Trophoblast cell (in vitro differentiated cells and primary cell): ENCODE results near the gene RNFT2.
A peak's percentile ranks its signal among the peaks of the same experiment; 100 is the strongest.

Source experiments
- DNase-seq, 2 donors: peaks; one replicate each; pipeline ENCODE4 v3.0.0-alpha.2; 2016
- H2AFZ ChIP-seq: 2 replicates; pipeline ENCODE4 v1.6.1; 2013; ENCODE audit warnings: low read length, moderate library complexity, mild to moderate bottlenecking; ENCODE audit not compliant: insufficient read depth, poor library complexity
- H2AK5ac ChIP-seq: 2 replicates; pipeline ENCODE4 v1.6.1; 2013; ENCODE audit warnings: mild to moderate bottlenecking, low read length
- H2BK120ac ChIP-seq: 2 replicates; pipeline ENCODE4 v1.6.1; 2013; ENCODE audit warnings: low read length, mild to moderate bottlenecking, moderate library complexity; ENCODE audit not compliant: insufficient read depth, poor library complexity
- H2BK12ac ChIP-seq: 2 replicates; pipeline ENCODE4 v1.6.1; 2013; ENCODE audit warnings: mild to moderate bottlenecking, low read length, moderate library complexity
- H2BK5ac ChIP-seq: 2 replicates; pipeline ENCODE4 v1.6.1; 2013; ENCODE audit warnings: low read length, low read depth, moderate library complexity, mild to moderate bottlenecking; ENCODE audit not compliant: poor library complexity
- H3K14ac ChIP-seq: 2 replicates; pipeline ENCODE4 v1.6.1; 2013; ENCODE audit warnings: mild to moderate bottlenecking, low read length
- H3K18ac ChIP-seq: 2 replicates; pipeline ENCODE4 v1.6.1; 2013; ENCODE audit warnings: mild to moderate bottlenecking, low read length
- H3K23ac ChIP-seq: 2 replicates; pipeline ENCODE4 v1.6.1; 2013; ENCODE audit warnings: low read length
- H3K27ac ChIP-seq: 2 replicates; pipeline ENCODE4 v1.5.1; 2013; ENCODE audit warnings: low read depth, mild to moderate bottlenecking, inconsistent platforms, low read length, moderate library complexity
- H3K27me3 ChIP-seq: 2 replicates; pipeline ENCODE4 v1.6.1; 2013; ENCODE audit warnings: inconsistent platforms, mild to moderate bottlenecking, low read length, moderate library complexity; ENCODE audit not compliant: insufficient read depth
- H3K36me3 ChIP-seq, 2 experiments: 1 replicate in 1 of 2; 2 replicates in 1 of 2; pipeline ENCODE4 v1.6.1; 2013; ENCODE audit warnings: low read length in 2 of 2, mild to moderate bottlenecking in 2 of 2, moderate library complexity in 1 of 2; ENCODE audit not compliant: insufficient read depth in 2 of 2, control insufficient read depth in 1 of 2
- H3K4ac ChIP-seq: 2 replicates; pipeline ENCODE4 v1.6.1; 2013; ENCODE audit warnings: low read depth, mild to moderate bottlenecking, low read length, moderate library complexity
- H3K4me1 ChIP-seq, 2 experiments: 1 replicate in 1 of 2; 2 replicates in 1 of 2; pipeline ENCODE4 v1.6.1; 2013; ENCODE audit warnings: low read length in 2 of 2, mild to moderate bottlenecking in 2 of 2, moderate library complexity in 1 of 2; ENCODE audit not compliant: insufficient read depth in 2 of 2, control insufficient read depth in 1 of 2
- H3K4me2 ChIP-seq: 2 replicates; pipeline ENCODE4 v1.6.1; 2013; ENCODE audit warnings: inconsistent platforms, mild to moderate bottlenecking, low read length, moderate library complexity
- H3K4me3 ChIP-seq: 2 replicates; pipeline ENCODE4 v1.5.1; 2013; ENCODE audit warnings: mild to moderate bottlenecking, low read depth, low read length, inconsistent platforms
- H3K79me1 ChIP-seq: one replicate; pipeline ENCODE4 v1.6.1; 2013; ENCODE audit warnings: low read length
- H3K79me2 ChIP-seq: 2 replicates; pipeline ENCODE4 v1.6.1; 2013; ENCODE audit warnings: low read length, mild to moderate bottlenecking; ENCODE audit not compliant: control insufficient read depth, insufficient read depth, poor library complexity
- H3K9ac ChIP-seq: 2 replicates; pipeline ENCODE4 v1.6.1; 2013; ENCODE audit warnings: mild to moderate bottlenecking, low read length
- H3K9me3 ChIP-seq: 2 replicates; pipeline ENCODE4 v1.6.1; 2013; ENCODE audit warnings: low read depth, mild to moderate bottlenecking, control low read depth, inconsistent platforms, low read length; ENCODE audit not compliant: insufficient read depth
- H4K12ac ChIP-seq: 2 replicates; pipeline ENCODE4 v1.6.1; 2013; ENCODE audit warnings: low read depth, mild to moderate bottlenecking, low read length, moderate library complexity
- H4K8ac ChIP-seq: 2 replicates; pipeline ENCODE4 v1.6.1; 2013; ENCODE audit warnings: low read depth, mild to moderate bottlenecking, low read length, moderate library complexity
- H4K91ac ChIP-seq: one replicate; pipeline ENCODE4 v1.6.1; 2013; ENCODE audit warnings: low read depth, mild to moderate bottlenecking, low read length, moderate library complexity
- WGBS: extraction: QIAGEN DNeasy Blood & Tissue Kit; methylation state at CpG from one replicate; pipeline ENCODE4 v1.1.7; 2013; ENCODE audit warnings: missing lambda C conversion rate; ENCODE audit not compliant: insufficient read length, insufficient coverage; ENCODE audit errors: extremely low coverage; 5-methylcytosine and 5-hydroxymethylcytosine counted together

RNFT2 gene

DNA sequence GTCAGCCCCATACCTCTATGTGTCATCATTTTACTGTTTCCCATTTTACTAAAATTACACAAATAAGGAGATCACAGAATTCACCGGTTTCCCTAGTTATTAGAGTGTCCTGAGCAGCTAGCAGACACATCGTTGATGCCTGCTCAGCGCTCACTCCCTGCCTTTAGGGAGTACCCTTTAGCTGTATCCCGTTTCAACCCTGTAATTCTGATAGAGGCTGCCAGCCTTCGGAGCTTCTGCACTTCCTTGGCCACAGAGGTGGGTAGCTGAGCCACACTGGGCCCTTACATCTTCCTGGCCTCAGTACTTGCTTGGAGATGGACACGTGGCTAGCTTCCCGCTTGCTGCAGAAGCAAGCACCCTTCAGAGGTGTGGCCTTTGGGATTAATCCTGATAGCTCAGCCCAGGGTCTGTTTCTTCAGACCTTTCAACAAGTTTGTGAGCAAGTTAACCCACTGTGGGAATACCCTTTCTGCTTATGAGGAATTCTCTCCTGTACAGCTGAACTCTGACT is 158.4 kb downstream of the RNFT2 start:
- Histone ChIP-seq H3K27ac (no peak overlapping the region), H3K36me3 (no peaks in the 10 kb centered on the region), H2BK120ac (no peak overlapping the region), H2AK5ac (no peak overlapping the region), H3K79me1 (no peaks in the 10 kb centered on the region), H3K4me1 (no peaks in the 10 kb centered on the region), H3K23ac (no peak overlapping the region), H3K79me2 (no peaks in the 10 kb centered on the region), H2BK12ac (no peak overlapping the region), H2BK5ac (no peak overlapping the region), H3K4me3 (no peak overlapping the region), H3K14ac (no peak overlapping the region), H4K8ac (no peak overlapping the region), H2AFZ (no peak overlapping the region), H3K9ac (no peak overlapping the region), H3K9me3 (no peaks in the 10 kb centered on the region), H3K18ac (no peak overlapping the region), H4K12ac (no peak overlapping the region), H3K27me3 (no peaks in the 10 kb centered on the region), H3K4me2 (no peak overlapping the region), H3K4ac (no peak overlapping the region), H4K91ac (no peak overlapping the region)
- DNase-seq = peak in 1 of 2 donors; percentile 33
- WGBS = no CpG with 5 or more reads among the region's 7 CpGs

DNA sequence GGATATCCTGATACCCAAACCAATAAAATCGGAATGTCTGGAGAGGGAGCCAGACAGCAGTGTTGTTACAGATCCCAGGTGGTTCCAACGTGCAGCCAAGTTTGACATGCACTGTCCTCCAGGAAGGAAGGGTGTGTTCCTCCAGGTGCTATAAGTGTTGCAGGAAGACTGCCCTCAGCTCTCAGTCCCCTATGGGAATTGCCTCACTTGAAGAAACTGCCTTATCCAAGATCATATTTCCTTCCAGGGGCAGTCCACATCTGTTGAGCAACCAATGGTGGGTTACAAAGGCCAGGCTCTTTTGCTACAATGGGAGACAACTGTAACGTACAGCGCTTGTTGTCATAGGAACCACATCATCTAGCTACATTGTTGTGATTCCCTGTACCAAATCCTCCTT is 159.4 kb downstream of the RNFT2 start:
- H2AFZ ChIP-seq = no peak overlapping the region
- H3K4me2 ChIP-seq = no peak overlapping the region
- no peak overlapping the region for H2AK5ac ChIP-seq
- H3K9ac ChIP-seq = no peak overlapping the region
- no peak overlapping the region for H2BK120ac ChIP-seq
- no peaks in the 10 kb centered on the region for H3K36me3 ChIP-seq
- WGBS = no CpG with 5 or more reads among the region's 4 CpGs
- no peak overlapping the region for H3K4me3 ChIP-seq
- H4K91ac ChIP-seq = no peak overlapping the region
- H3K18ac ChIP-seq = no peak overlapping the region
- H3K23ac ChIP-seq = no peak overlapping the region
- H3K79me1 ChIP-seq = no peaks in the 10 kb centered on the region
- H3K4me1 ChIP-seq = no peaks in the 10 kb centered on the region
- no peak overlapping the region for H2BK5ac ChIP-seq
- H4K8ac ChIP-seq = no peak overlapping the region
- no peak for DNase-seq
- H2BK12ac ChIP-seq = no peak overlapping the region
- H3K79me2 ChIP-seq = no peaks in the 10 kb centered on the region
- H3K4ac ChIP-seq = no peak overlapping the region
- H3K14ac ChIP-seq = no peak overlapping the region
- no peak overlapping the region for H3K27ac ChIP-seq
- H4K12ac ChIP-seq = no peak overlapping the region
- H3K9me3 ChIP-seq = no peaks in the 10 kb centered on the region
- H3K27me3 ChIP-seq = no peaks in the 10 kb centered on the region

DNA sequence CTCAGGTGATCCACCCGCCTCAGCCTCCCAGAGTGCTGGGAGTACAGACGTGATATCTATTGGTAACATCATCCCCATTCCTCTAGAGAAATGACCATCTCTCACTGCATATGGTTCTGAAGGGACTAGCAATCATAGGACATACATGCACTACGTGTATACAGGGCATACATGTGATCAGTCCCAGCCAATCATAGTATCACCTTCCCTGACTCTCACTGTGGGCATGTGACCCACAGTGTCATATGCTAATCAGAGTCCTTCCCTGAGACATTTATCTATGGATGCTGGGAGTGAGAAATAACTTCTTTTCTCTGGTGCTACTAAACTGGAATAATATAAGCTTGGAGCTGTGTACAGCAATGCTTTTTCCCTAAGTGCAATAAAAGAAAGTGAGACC is 160.6 kb downstream of the RNFT2 start:
- Histone ChIP-seq H3K23ac (no peak overlapping the region), H2BK5ac (no peak overlapping the region), H4K12ac (no peak overlapping the region), H3K9ac (no peak overlapping the region), H3K4ac (no peak overlapping the region), H3K27me3 (no peaks in the 10 kb centered on the region), H3K79me1 (no peaks in the 10 kb centered on the region), H4K91ac (no peak overlapping the region), H2AFZ (no peak overlapping the region), H4K8ac (no peak overlapping the region), H3K27ac (no peak overlapping the region), H3K4me2 (no peak overlapping the region), H3K79me2 (no peaks in the 10 kb centered on the region), H3K9me3 (no peaks in the 10 kb centered on the region), H2AK5ac (no peak overlapping the region), H3K14ac (no peak overlapping the region), H2BK120ac (no peak overlapping the region), H3K4me3 (no peak overlapping the region), H3K36me3 (no peaks in the 10 kb centered on the region), H3K18ac (no peak overlapping the region), H3K4me1 (no peaks in the 10 kb centered on the region), H2BK12ac (no peak overlapping the region)
- no peak for DNase-seq
- no CpG with 5 or more reads among the region's 3 CpGs for WGBS

DNA sequence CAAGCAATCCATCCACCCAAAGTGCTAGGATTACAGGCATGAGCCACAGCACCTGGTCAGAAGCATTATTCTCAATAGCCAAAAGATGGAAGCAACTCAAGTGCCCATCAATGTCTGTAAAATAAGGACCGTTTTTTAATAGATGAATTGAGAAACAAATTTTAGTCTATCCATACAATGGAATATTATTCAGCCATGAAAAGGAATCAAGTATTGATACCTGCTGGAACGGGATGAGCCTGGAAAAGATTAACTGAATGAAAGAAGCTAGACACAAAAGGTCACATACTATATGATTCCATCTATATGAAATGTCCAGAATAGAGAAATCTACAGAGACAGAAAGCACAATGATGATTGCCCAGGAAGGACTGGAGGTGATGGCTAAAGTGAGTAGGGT is 163.5 kb downstream of the RNFT2 start:
- no peak overlapping the region for H3K4ac ChIP-seq
- H4K12ac ChIP-seq = no peak overlapping the region
- no peak overlapping the region for H3K27ac ChIP-seq
- no peaks in the 10 kb centered on the region for H3K27me3 ChIP-seq
- H3K9me3 ChIP-seq = no peaks in the 10 kb centered on the region
- no peak overlapping the region for H3K23ac ChIP-seq
- no peaks in the 10 kb centered on the region for H3K79me2 ChIP-seq
- no peak overlapping the region for H4K91ac ChIP-seq
- no peak overlapping the region for H3K14ac ChIP-seq
- no peak overlapping the region for H4K8ac ChIP-seq
- no peaks in the 10 kb centered on the region for H3K4me1 ChIP-seq
- H3K18ac ChIP-seq = no peak overlapping the region
- no peak overlapping the region for H2AK5ac ChIP-seq
- H2BK5ac ChIP-seq = no peak overlapping the region
- no peaks in the 10 kb centered on the region for H3K36me3 ChIP-seq
- H2BK12ac ChIP-seq = no peak overlapping the region
- H2AFZ ChIP-seq = no peak overlapping the region
- no peak for DNase-seq
- no peaks in the 10 kb centered on the region for H3K79me1 ChIP-seq
- no peak overlapping the region for H3K9ac ChIP-seq
- H3K4me2 ChIP-seq = no peak overlapping the region
- no CpG with 5 or more reads among the region's 2 CpGs for WGBS
- no peak overlapping the region for H2BK120ac ChIP-seq
- no peak overlapping the region for H3K4me3 ChIP-seq
